H1 (cell line): Measurements from ENCODE around the gene DGKH. TPM values are rescaled to one million over a fixed set of nuclear protein-coding genes. Genes with fewer than 3 reads are reported as not detected.

Experiments used
- CTCF ChIA-PET: fragments of 300-600 bp; sonication (Branson Sonifier 250); formaldehyde crosslinking; loops from one replicate; lab custom pipeline; 2021; ENCODE audit not compliant: partially characterized antibody; lab: Charles Lee
- POLR2A ChIA-PET: fragments of 300-600 bp; sonication (Branson Sonifier 250); formaldehyde crosslinking; loops from one replicate; lab custom pipeline; 2021; ENCODE audit warnings: inconsistent platforms; ENCODE audit not compliant: partially characterized antibody; lab: Charles Lee
- DNase-seq, 2 experiments: peaks; one replicate each; pipeline versions ENCODE4 v3.0.0 to v3.0.0-alpha.2; 2010 to 2022; ENCODE audit warnings: low spot score in 2 of 2, low read depth in 1 of 2, mixed read lengths in 1 of 2
- FAIRE-seq: peaks from 2 replicates; lab custom pipeline; 2011; peaks lifted over from hg19 to GRCh38; lab: Jason Lieb, UNC
- H2AFZ ChIP-seq: 2 replicates; pipeline ENCODE4 v1.8.1; 2012; ENCODE audit warnings: low read length, inconsistent platforms
- H2AK5ac ChIP-seq: 2 replicates; pipeline ENCODE4 v1.6.1; 2013; ENCODE audit warnings: low read depth, low read length
- H2BK120ac ChIP-seq: replicated peaks from 2 replicates; pipeline ENCODE3; 2013; ENCODE audit warnings: low read depth, low read length, inconsistent platforms
- H2BK12ac ChIP-seq: 2 replicates; pipeline ENCODE4 v1.6.1; 2013; ENCODE audit warnings: low read depth, low read length
- H2BK15ac ChIP-seq: 2 replicates; pipeline ENCODE4 v1.6.1; 2013; ENCODE audit warnings: low read length
- H2BK20ac ChIP-seq: 2 replicates; pipeline ENCODE4 v1.6.1; 2013; ENCODE audit warnings: low read length
- H2BK5ac ChIP-seq: 2 replicates; pipeline ENCODE4 v1.6.1; 2013; ENCODE audit warnings: low read depth, low read length
- H3K14ac ChIP-seq: 2 replicates; pipeline ENCODE4 v1.6.1; 2013; ENCODE audit warnings: inconsistent platforms; ENCODE audit not compliant: insufficient read length
- H3K18ac ChIP-seq: 2 replicates; pipeline ENCODE4 v1.6.1; 2013; ENCODE audit warnings: low read length; ENCODE audit errors: extremely low read depth
- H3K23ac ChIP-seq: 2 replicates; pipeline ENCODE4 v1.6.1; 2013; ENCODE audit warnings: inconsistent platforms; ENCODE audit not compliant: insufficient read length
- H3K23me2 ChIP-seq: 2 replicates; pipeline ENCODE4 v1.6.1; 2013; ENCODE audit warnings: low read depth, low read length
- H3K27ac ChIP-seq: 2 replicates; pipeline ENCODE4 v1.6.1; 2011; ENCODE audit warnings: low read depth, low read length, inconsistent platforms
- H3K27me3 ChIP-seq, 4 experiments: replicated peaks in 1 of 4; 1 replicate in 1 of 4; 2 replicates in 3 of 4; pipeline versions ENCODE4 v1.6.1 to v1.8.1; 2011 to 2013; ENCODE audit warnings: low read length in 3 of 4, mild to moderate bottlenecking in 3 of 4, inconsistent platforms in 2 of 4, mixed read lengths in 2 of 4, moderate library complexity in 1 of 4; ENCODE audit not compliant: control insufficient read depth in 3 of 4, insufficient read depth in 3 of 4; ENCODE audit errors: extremely low read depth in 1 of 4
- H3K36me3 ChIP-seq, 4 experiments: 2 replicates each; pipeline versions ENCODE4 v1.6.1 to v1.8.1; 2011 to 2013; ENCODE audit warnings: mild to moderate bottlenecking in 4 of 4, low read length in 3 of 4, moderate library complexity in 2 of 4, control low read depth in 1 of 4, inconsistent platforms in 1 of 4; ENCODE audit not compliant: insufficient read depth in 4 of 4, control insufficient read depth in 2 of 4
- H3K4ac ChIP-seq: replicated peaks from 2 replicates; pipeline ENCODE3; 2013; ENCODE audit warnings: low read length, low read depth, mixed read lengths, inconsistent platforms; ENCODE audit not compliant: insufficient read length
- H3K4me1 ChIP-seq, 4 experiments: replicated peaks in 1 of 4; 1 replicate in 1 of 4; 2 replicates in 3 of 4; pipeline versions ENCODE4 v1.6.1 to v1.8.1; 2011 to 2013; ENCODE audit warnings: low read length in 3 of 4, inconsistent platforms in 2 of 4, mixed read lengths in 1 of 4; ENCODE audit not compliant: insufficient read depth in 4 of 4, control insufficient read depth in 3 of 4
- H3K4me2 ChIP-seq, 2 experiments: 2 replicates each; pipeline versions ENCODE4 v1.6.1 to v1.8.1; 2011 to 2013; ENCODE audit warnings: low read depth in 2 of 2, low read length in 2 of 2, control low read depth in 1 of 2, inconsistent platforms in 1 of 2, mild to moderate bottlenecking in 1 of 2; ENCODE audit not compliant: insufficient read depth in 1 of 2
- H3K4me3 ChIP-seq, 4 experiments: fragments of 200-600, 300-600 bp in 1 of 4; sonication (generic), shearing (Covaris generic), sonication (Bioruptor Twin) in 1 of 4; 2 replicates each; pipeline versions ENCODE4 v1.5.1 to v1.8.1; 2011 to 2016; ENCODE audit warnings: low read length in 4 of 4, low read depth in 3 of 4, control low read depth in 2 of 4, inconsistent platforms in 2 of 4, mild to moderate bottlenecking in 2 of 4, mixed read lengths in 1 of 4, moderate library complexity in 1 of 4; ENCODE audit not compliant: insufficient read depth in 2 of 4; ENCODE audit errors: extremely low read depth in 1 of 4
- H3K56ac ChIP-seq: replicated peaks from 2 replicates; pipeline ENCODE3; 2013; ENCODE audit warnings: low read depth, mild to moderate bottlenecking, mixed read lengths, low read length, inconsistent platforms; ENCODE audit not compliant: insufficient read length
- H3K79me1 ChIP-seq: 2 replicates; pipeline ENCODE4 v1.6.1; 2013; ENCODE audit warnings: low read depth, low read length, control low read depth
- H3K79me2 ChIP-seq, 2 experiments: 2 replicates each; pipeline versions ENCODE4 v1.6.1 to v1.8.1; 2012 to 2013; ENCODE audit warnings: low read length in 2 of 2, mild to moderate bottlenecking in 2 of 2, inconsistent platforms in 1 of 2; ENCODE audit not compliant: insufficient read depth in 2 of 2, control insufficient read depth in 1 of 2
- H3K9ac ChIP-seq, 4 experiments: replicated peaks in 1 of 4; 1 replicate in 1 of 4; 2 replicates in 3 of 4; pipeline versions ENCODE4 v1.6.1 to v1.8.1; 2011 to 2013; ENCODE audit warnings: low read depth in 3 of 4, low read length in 3 of 4, control low read depth in 2 of 4, mild to moderate bottlenecking in 2 of 4, moderate library complexity in 2 of 4, inconsistent platforms in 1 of 4; ENCODE audit errors: extremely low read depth in 1 of 4
- H3K9me3 ChIP-seq, 2 experiments: 2 replicates each; pipeline versions ENCODE4 v1.6.1 to v1.8.1; 2012 to 2013; ENCODE audit warnings: mild to moderate bottlenecking in 2 of 2, moderate library complexity in 2 of 2, control low read depth in 1 of 2, inconsistent platforms in 1 of 2, low read depth in 1 of 2, low read length in 1 of 2, mixed read lengths in 1 of 2; ENCODE audit not compliant: insufficient read depth in 2 of 2
- H4K20me1 ChIP-seq, 2 experiments: replicated peaks in 1 of 2; 2 replicates each; pipeline versions ENCODE3 to v1.8.1; 2011 to 2013; ENCODE audit warnings: inconsistent platforms in 2 of 2, low read length in 2 of 2, mild to moderate bottlenecking in 1 of 2; ENCODE audit not compliant: insufficient read depth in 2 of 2, control insufficient read depth in 1 of 2
- H4K5ac ChIP-seq: 2 replicates; pipeline ENCODE4 v1.6.1; 2013; ENCODE audit warnings: low read length, low read depth, mixed read lengths, inconsistent platforms; ENCODE audit not compliant: insufficient read length
- H4K8ac ChIP-seq: 2 replicates; pipeline ENCODE4 v1.8.0; 2013; ENCODE audit warnings: mild to moderate bottlenecking, moderate library complexity, low read length, inconsistent platforms; ENCODE audit not compliant: insufficient read depth; ENCODE audit errors: extremely low read depth
- H4K91ac ChIP-seq: replicated peaks from 2 replicates; pipeline ENCODE3; 2013; ENCODE audit warnings: low read length, mixed read lengths, inconsistent platforms; ENCODE audit not compliant: insufficient read length
- BRCA1 ChIP-seq: IDR thresholded peaks from 2 replicates; pipeline ENCODE4 v1.6.1; 2012; ENCODE audit warnings: low read depth, low read length, improper control_type of control experiment
- MAFK ChIP-seq: IDR thresholded peaks from 2 replicates; pipeline ENCODE4 v1.6.1; 2012; ENCODE audit warnings: low read depth, mild to moderate bottlenecking, improper control_type of control experiment, low read length
- RFX5 ChIP-seq: IDR thresholded peaks from 2 replicates; pipeline ENCODE4 v1.6.1; 2011; ENCODE audit warnings: low read depth, low read length, improper control_type of control experiment, borderline replicate concordance
- RNF2 ChIP-seq: fragments of 200-900, 300-1000 bp; sonication (generic); IDR thresholded peaks from 2 replicates; pipeline ENCODE4 v1.7.1; 2016; ENCODE audit warnings: borderline replicate concordance, low read depth, mild to moderate bottlenecking, antibody characterized with exemption, low read length; ENCODE audit not compliant: poor library complexity, severe bottlenecking; ENCODE audit errors: missing control alignments
- SIN3A ChIP-seq, 2 experiments: IDR thresholded peaks in 1 of 2; conservative IDR thresholded peaks in 1 of 2; 2 replicates each; pipeline ENCODE4 v1.6.1; 2011 to 2012; ENCODE audit warnings: low read length in 2 of 2, improper control_type of control experiment in 1 of 2, low read depth in 1 of 2, mild to moderate bottlenecking in 1 of 2
- TCF12 ChIP-seq: IDR thresholded peaks from 2 replicates; pipeline ENCODE4 v1.6.1; 2011; ENCODE audit warnings: low read depth, mild to moderate bottlenecking, low read length
- YY1 ChIP-seq: IDR thresholded peaks from 2 replicates; pipeline ENCODE4 v1.6.1; 2011; ENCODE audit warnings: low read depth, mild to moderate bottlenecking, low read length
- ZNF274 ChIP-seq: IDR thresholded peaks from 2 replicates; pipeline ENCODE4 v1.7.0; 2012; ENCODE audit warnings: low read length, borderline replicate concordance; ENCODE audit errors: extremely low read depth
- whole genome bisulfite sequencing, 2 experiments: shearing (Covaris generic) in 1 of 2; methylation state at CpG; one replicate each; pipeline versions ENCODE4 v1.1.6 to v1.1.7; 2013 to 2015; ENCODE audit warnings: low lambda C conversion rate in 2 of 2, mixed read lengths in 2 of 2, inconsistent platforms in 1 of 2, low coverage in 1 of 2, missing lambda C conversion rate in 1 of 2; ENCODE audit not compliant: insufficient replicate concordance in 2 of 2, insufficient coverage in 1 of 2, insufficient read length in 1 of 2; ENCODE audit errors: extremely low coverage in 1 of 2, missing lambda C conversion rate in 1 of 2; 5-methylcytosine and 5-hydroxymethylcytosine counted together
- polyA plus RNA-seq, 7 experiments: library from polyadenylated mRNA; depleted of rRNA in 3 of 7; stranded (reverse) in 5 of 7; unstranded in 2 of 7; fragments of >200 nt in 5 of 7; fragments of 200-250 nt in 2 of 7; gene quantifications; 1 replicate in 5 of 7; 2 replicates in 1 of 7; 4 replicates in 1 of 7; pipeline versions ENCODE4 v1.2.1 to v1.2.3, GENCODE V29; 2011 to 2013; ENCODE audit warnings: missing spikeins in 2 of 7, mixed read lengths in 2 of 7
- total RNA-seq: library from RNA; stranded (reverse); fragmentation: NEBNext Ultra II Directional; extraction: Animal tissue kit (Norgen Biotek cat#: 25700); gene quantifications from 2 replicates; pipeline ENCODE4 v1.2.1, GENCODE V29; 2021
- TF ChIP-seq, protein P1 (sequence below): IDR thresholded peaks from 2 replicates; pipeline ENCODE4 v1.6.1; 2011; ENCODE audit warnings: low read length, improper control_type of control experiment

DGKH gene
- total and polyA plus RNA-seq, 2 of the 8 experiments (the other 6 are each of a cell fraction or from before 2014, with no cell fraction given): 2.1 to 7.9 TPM

DNA sequence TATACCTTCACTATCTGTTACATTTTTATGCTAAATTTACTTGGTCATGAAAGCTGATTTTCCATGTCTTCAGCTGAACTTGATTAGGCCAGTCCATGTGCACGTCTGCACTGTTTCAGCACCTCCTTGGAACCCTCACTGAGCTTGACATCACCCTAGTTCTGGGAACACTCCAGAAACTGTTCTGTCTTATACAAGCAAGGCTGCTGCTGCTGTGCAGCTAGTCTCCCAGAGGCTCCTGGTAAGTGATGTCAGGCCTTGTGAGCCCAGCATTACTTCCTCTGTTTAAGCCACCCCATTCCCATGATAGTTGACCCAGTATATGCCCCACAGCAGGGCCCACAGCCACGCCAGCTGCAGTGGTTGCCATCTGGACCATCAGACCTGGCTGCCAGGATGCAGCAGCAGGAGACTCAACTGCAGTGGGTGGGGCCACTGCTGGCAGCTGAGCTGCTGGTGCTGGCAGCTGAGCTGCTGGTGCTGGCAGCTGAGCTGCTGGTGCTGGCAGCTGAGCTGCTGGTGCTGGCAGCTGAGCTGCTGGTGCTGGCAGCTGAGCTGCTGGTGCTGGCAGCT is 133.0 kb downstream of the DGKH start:
- Histone ChIP-seq H3K79me2 (no peaks in the 10 kb centered on the region), H3K9ac (no peak overlapping the region), H2BK12ac (no peak overlapping the region)
- TF ChIP-seq RFX5 (no peak), ZNF274 (no peak), YY1 (no peak), SIN3A (conservative IDR thresholded peaks at IDR 0.05 in 1 of 2, IDR thresholded peaks at IDR 0.05 in 1 of 2; ENCODE audit: low read depth in 1 of 2, low read length in 2 of 2) (no peak), TCF12 (no peak), MAFK (no peak), BRCA1 (no peak), RNF2 (no peak)
- TF ChIP-seq, protein P1, sequence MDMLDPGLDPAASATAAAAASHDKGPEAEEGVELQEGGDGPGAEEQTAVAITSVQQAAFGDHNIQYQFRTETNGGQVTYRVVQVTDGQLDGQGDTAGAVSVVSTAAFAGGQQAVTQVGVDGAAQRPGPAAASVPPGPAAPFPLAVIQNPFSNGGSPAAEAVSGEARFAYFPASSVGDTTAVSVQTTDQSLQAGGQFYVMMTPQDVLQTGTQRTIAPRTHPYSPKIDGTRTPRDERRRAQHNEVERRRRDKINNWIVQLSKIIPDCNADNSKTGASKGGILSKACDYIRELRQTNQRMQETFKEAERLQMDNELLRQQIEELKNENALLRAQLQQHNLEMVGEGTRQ: no peak
- TF ChIP-seq, all 59 proteins: peak for 0
- Histone ChIP-seq H2AK5ac (no peak overlapping the region), H3K4ac (no peak overlapping the region), H2BK120ac (no peak overlapping the region), H3K14ac (no peak overlapping the region), H4K8ac (no peak overlapping the region), H3K27ac (no peak overlapping the region), H3K56ac (no peak overlapping the region), H3K23ac (no peak overlapping the region), H2BK20ac (no peak overlapping the region), H3K4me1 (peaks cover 0 to 5% (median 0%) of the 10 kb centered on the region in 4 experiments; a peak in 1 of 7 replicates), H2AFZ (no peak overlapping the region), H3K9me3 (no peaks in the 10 kb centered on the region), H3K79me1 (no peaks in the 10 kb centered on the region), H3K18ac (no peak overlapping the region), H3K27me3 (no peaks in the 10 kb centered on the region), H3K4me2 (no peak overlapping the region), H4K91ac (no peak overlapping the region), H3K23me2 (no peaks in the 10 kb centered on the region; the same call in 1 of the 2 replicates), H4K5ac (no peak overlapping the region), H4K20me1 (no peaks in the 10 kb centered on the region), H3K36me3 (no peaks in the 10 kb centered on the region), H3K4me3 (no peak overlapping the region), H2BK5ac (no peak overlapping the region), H2BK15ac (no peak overlapping the region)
- DNase-seq (no peak), FAIRE-seq (no peak)
- ChIA-PET POLR2A (no interaction called here), CTCF (interaction anchor here (1.5 kb wide), 1 partner anchor 10 kb away, joined by 3 read pairs; no protein-coding TSS in a partner anchor)
- 90% methylated on average over 2 of the region's 2 CpGs; no CpG with 5 or more reads in 1 of the 2 experiments for WGBS, 2 experiments
